ENCODE data around the gene YIPF7. TPM values are rescaled to one million over a fixed set of nuclear protein-coding genes. Genes with fewer than 3 reads are reported as not detected.

The YIPF7 gene
- total and polyA plus RNA-seq, 10 of the 15 experiments (the other 5 are each of a cell fraction or from before 2014, with no cell fraction given): 0.39 TPM; not detected in 9

DNA sequence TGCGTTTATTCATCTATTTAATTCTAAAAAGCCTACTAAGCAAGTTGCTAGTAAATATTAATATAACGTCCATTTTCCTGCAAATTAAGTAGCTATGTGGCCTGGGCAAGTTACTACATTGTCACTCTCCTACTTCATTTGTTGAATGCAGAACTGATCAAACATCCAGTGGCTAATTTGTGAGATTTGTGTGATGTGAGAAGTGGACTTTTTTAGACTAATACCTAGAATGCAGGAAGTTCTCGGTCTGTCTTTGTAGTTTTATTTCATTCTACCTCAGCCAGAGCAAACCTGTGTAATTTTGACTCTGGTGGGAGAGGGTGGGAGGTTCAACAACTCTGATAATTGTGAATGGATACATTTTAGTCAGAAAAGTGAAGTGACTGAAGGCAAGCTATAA lies 27.6 kb upstream of the YIPF7 start:
- ChIA-PET POLR2A (interaction anchor here (0.9 to 1.6 kb wide), 4 partner anchors 12 to 48 kb away, joined by 3 to 9 read pairs (median 4); partner anchors contain the start of gene GNPDA2), RAD21 (ENCODE audit: unreplicated experiment) (no interaction called here), CTCF (interaction anchor here (1.1 to 3.1 kb wide), 3 partner anchors 10 to 31 kb away, joined by 3 to 8 read pairs (median 4); no protein-coding TSS in a partner anchor), SMC1A (ENCODE audit: uncharacterized antibody, unreplicated experiment) (interaction anchor here (1.5 to 2.2 kb wide), 4 partner anchors 15 to 46 kb away, joined by 5 to 10 read pairs (median 10); no protein-coding TSS in a partner anchor)
- Histone ChIP-seq H3K9me3 (replicated peaks; ENCODE audit: control insufficient read depth, insufficient read depth, low read length) (no peaks in the 10 kb centered on the region), H3K36me3 (ENCODE audit: control insufficient read depth in 2 of 2, insufficient read depth in 2 of 2, low read length in 1 of 2) (peaks cover 0 to 4% of the 10 kb centered on the region in 2 experiments; a peak in 1 of 4 replicates), H3K27me3 (replicated peaks in 1 of 2; ENCODE audit: control insufficient read depth in 2 of 2, insufficient read depth in 2 of 2, low read length in 1 of 2) (no peaks in the 10 kb centered on the region), H2AFZ (ENCODE audit: control insufficient read depth, low read depth, low read length) (peak overlapping the region; percentile 94), H3K27ac (ENCODE audit: control insufficient read depth, insufficient read depth) (peak overlapping the region; percentile 94), H3K4me3 (peak overlapping the region; percentile 85), H4K20me1 (ENCODE audit: control insufficient read depth, insufficient read depth) (no peaks in the 10 kb centered on the region), H3K4me2 (ENCODE audit: control insufficient read depth, insufficient read depth) (peak overlapping the region; percentile 56), H3K79me2 (ENCODE audit: control insufficient read depth, insufficient read depth, low read length) (peaks cover 40% of the 10 kb centered on the region), H3K4me1 (ENCODE audit: control insufficient read depth, insufficient read depth, low read length) (no peaks in the 10 kb centered on the region; the same call in 1 of the 2 replicates), H3K9ac (ENCODE audit: control insufficient read depth, insufficient read depth, low read length) (peak overlapping the region; percentile 96)
- intact Hi-C loops (cut with micrococcal nuclease; ENCODE audit: unreplicated experiment): loop anchor here (2.0 kb wide), 1 partner anchor 48 kb away; the partner anchor contains the start of gene GNPDA2
- TF ChIP-seq GATAD2B (conservative IDR thresholded peaks at IDR 0.05; ENCODE audit: low read depth): no peak
- TF ChIP-seq JUNB (IDR thresholded peaks at IDR 0.05): peak; percentile 46; the same call in 1 of the 2 replicates
- TF ChIP-seq CHD1 (IDR thresholded peaks at IDR 0.05; ENCODE audit: low read depth, low read length): 0 out of 2 replicates have a peak, but pooled peaks have one; percentile 10
- WGBS (ENCODE audit: insufficient coverage, insufficient replicate concordance, low lambda C conversion rate, missing lambda C conversion rate): 0% methylated on average over 3 of the region's 3 CpGs
- no peak for DNase-seq (ENCODE audit: low read depth, low spot score)
- no peak for FAIRE-seq
- no TSS peak for BruUV-seq (replicated peaks)
- in situ Hi-C loops (cut with MboI): no loop called here
- peak; percentile 27 for ATAC-seq

DNA sequence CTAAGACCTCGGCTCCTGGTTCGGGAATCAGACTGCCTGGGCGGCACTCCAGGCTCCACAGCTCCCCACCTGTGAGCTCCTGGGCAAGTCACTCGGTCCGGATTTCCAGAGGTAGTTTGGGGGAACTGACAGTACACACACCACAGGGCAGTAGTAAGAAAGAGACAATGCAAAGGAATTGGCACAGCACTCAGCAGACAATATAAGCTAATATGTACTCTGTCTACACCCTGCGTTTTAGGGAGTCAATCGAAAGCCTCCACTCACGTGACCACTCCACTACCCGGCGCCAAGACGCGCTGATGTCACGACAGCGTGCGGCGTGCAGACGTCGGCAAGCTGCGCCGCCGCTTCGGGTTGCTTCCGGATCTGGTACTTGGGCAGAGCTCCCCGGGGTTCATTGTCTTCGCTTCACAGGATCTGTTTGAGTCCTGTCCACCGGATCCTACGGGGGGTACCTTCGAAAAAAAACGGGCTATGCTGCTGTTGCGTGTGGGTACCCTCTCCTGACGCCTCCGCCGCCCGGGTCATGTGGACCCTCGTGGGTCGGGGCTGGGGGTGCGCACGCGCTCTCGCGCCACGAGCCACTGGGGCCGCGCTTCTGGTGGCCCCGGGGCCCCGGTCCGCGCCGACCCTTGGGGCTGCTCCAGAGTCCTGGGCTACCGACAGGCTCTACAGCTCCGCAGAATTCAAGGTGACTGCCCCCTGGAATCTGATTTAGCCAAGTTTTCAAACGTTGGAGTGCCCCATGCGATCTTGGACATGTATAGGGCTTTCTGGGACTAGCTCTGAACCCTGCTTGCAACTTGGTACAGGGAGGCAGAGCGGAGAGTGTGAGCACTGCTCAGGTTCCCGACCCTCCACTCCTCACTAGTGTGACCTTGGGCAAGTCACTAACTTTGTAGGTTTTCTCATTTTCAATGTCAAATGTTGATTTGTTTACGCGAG lies 26.9 kb upstream of the YIPF7 start, which contains the start of gene GUF1:
TSS of gene GUF1 (plus strand) at position 327 of the 948 bp plus-strand sequence. CDS start at position 530, 203 bp downstream.
- in situ Hi-C loops (cut with MboI): no loop called here
- Histone ChIP-seq H3K79me2 (ENCODE audit: control insufficient read depth, insufficient read depth, low read length) (peaks cover 40% of the 10 kb centered on the region), H3K4me3 (peak within 1 kb of the TSS; percentile 85), H4K20me1 (ENCODE audit: control insufficient read depth, insufficient read depth) (no peaks in the 10 kb centered on the region), H3K4me2 (ENCODE audit: control insufficient read depth, insufficient read depth) (peak within 1 kb of the TSS; percentile 57), H3K9me3 (replicated peaks; ENCODE audit: control insufficient read depth, insufficient read depth, low read length) (no peaks in the 10 kb centered on the region), H3K36me3 (ENCODE audit: control insufficient read depth in 2 of 2, insufficient read depth in 2 of 2, low read length in 1 of 2) (peaks cover 0 to under 1% of the 10 kb centered on the region in 2 experiments; a peak in 1 of 4 replicates), H3K27me3 (replicated peaks in 1 of 2; ENCODE audit: control insufficient read depth in 2 of 2, insufficient read depth in 2 of 2, low read length in 1 of 2) (no peaks in the 10 kb centered on the region), H3K9ac (ENCODE audit: control insufficient read depth, insufficient read depth, low read length) (peak within 1 kb of the TSS; percentile 96), H3K27ac (ENCODE audit: control insufficient read depth, insufficient read depth) (peak within 1 kb of the TSS; percentile 94), H3K4me1 (ENCODE audit: control insufficient read depth, insufficient read depth, low read length) (no peaks in the 10 kb centered on the region; the same call in 1 of the 2 replicates), H2AFZ (ENCODE audit: control insufficient read depth, low read depth, low read length) (peak within 1 kb of the TSS; percentile 94)
- peak; percentile 84 for FAIRE-seq
- peak; percentile 90 for ATAC-seq
- TSS peak; percentile 68 for BruUV-seq (replicated peaks)
- intact Hi-C loops (cut with micrococcal nuclease; ENCODE audit: unreplicated experiment): loop anchor here (2.0 kb wide), 1 partner anchor 48 kb away; the partner anchor contains the start of gene GNPDA2
- RAD21 ChIA-PET (ENCODE audit: unreplicated experiment): interaction anchor here (0.8 to 1.2 kb wide), 3 partner anchors 12 to 48 kb away, joined by 3 to 4 read pairs (median 4); partner anchors contain the start of gene GNPDA2
- WGBS (ENCODE audit: insufficient coverage, insufficient replicate concordance, low lambda C conversion rate, missing lambda C conversion rate): under 1% methylated on average over 53 of the region's 57 CpGs
- SMC1A ChIA-PET (ENCODE audit: uncharacterized antibody, unreplicated experiment): interaction anchor here (0.6 to 2.2 kb wide), 11 partner anchors 8 to 1479 kb away, joined by 3 to 10 read pairs (median 3); no protein-coding TSS in a partner anchor
- DNase-seq (ENCODE audit: low read depth, low spot score): peak; percentile 67
- POLR2A ChIA-PET: interaction anchor here (0.7 to 1.6 kb wide), 14 partner anchors 9 to 49 kb away, joined by 3 to 9 read pairs (median 3); partner anchors contain the start of gene GNPDA2
- CTCF ChIA-PET: interaction anchor here (0.9 to 3.1 kb wide), 5 partner anchors 16 to 49 kb away, joined by 3 to 8 read pairs (median 4); no protein-coding TSS in a partner anchor
- TF ChIP-seq, protein P1, sequence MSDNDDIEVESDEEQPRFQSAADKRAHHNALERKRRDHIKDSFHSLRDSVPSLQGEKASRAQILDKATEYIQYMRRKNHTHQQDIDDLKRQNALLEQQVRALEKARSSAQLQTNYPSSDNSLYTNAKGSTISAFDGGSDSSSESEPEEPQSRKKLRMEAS (IDR thresholded peaks at IDR 0.05; ENCODE audit: low read depth, low read length): peak; percentile 44
- TF ChIP-seq TBL1XR1 (IDR thresholded peaks at IDR 0.05; ENCODE audit: low read depth, low read length): no peak
- TF ChIP-seq DPF2 (IDR thresholded peaks at IDR 0.05): peak; percentile 68
- peak; percentile 76; the same call in 1 of the 2 replicates for TF ChIP-seq SIN3A (IDR thresholded peaks at IDR 0.05; ENCODE audit: low read depth, low read length)
- 0 out of 2 replicates have a peak, but pooled peaks have one; percentile 75 for TF ChIP-seq RBBP5 (conservative IDR thresholded peaks at IDR 0.05)
- TF ChIP-seq NFYA (IDR thresholded peaks at IDR 0.05; ENCODE audit: borderline replicate concordance, low read depth, low read length): no peak
- 0 out of 2 replicates have a peak, but pooled peaks have one; percentile 19 for TF ChIP-seq ZNF24 (IDR thresholded peaks at IDR 0.05)
- TF ChIP-seq CREB1 (IDR thresholded peaks at IDR 0.05; ENCODE audit: low read depth): peak; percentile 98
- TF ChIP-seq POU2F2 (IDR thresholded peaks at IDR 0.05; ENCODE audit: borderline replicate concordance, low read depth, low read length): no peak; the same call in 2 of the 3 replicates
- TF ChIP-seq ATF3 (IDR thresholded peaks at IDR 0.05; ENCODE audit: borderline replicate concordance, extremely low read depth, low read depth, low read length): peak; percentile 45; the same call in 1 of the 2 replicates
